Fibroblast of lung (primary cell): ENCODE results near the gene DCK. TPM values are rescaled to one million over a fixed set of nuclear protein-coding genes. Genes with fewer than 3 reads are reported as not detected.

Source experiments
- DNase-seq, 2 donors: peaks; one replicate each; pipeline versions ENCODE4 v3.0.0 to v3.0.0-alpha.2; 2010; ENCODE audit warnings: low read depth in 2 of 2
- H2AFZ ChIP-seq: 2 replicates; pipeline ENCODE4 v1.5.1; 2012; ENCODE audit warnings: low read length, control low read depth, inconsistent platforms
- H3K27ac ChIP-seq: 2 replicates; pipeline ENCODE4 v1.5.1; 2011; ENCODE audit warnings: low read length, control low read depth; ENCODE audit not compliant: insufficient read depth
- H3K27me3 ChIP-seq: 2 replicates; pipeline ENCODE4 v1.5.1; 2011; ENCODE audit warnings: mild to moderate bottlenecking, low read length; ENCODE audit not compliant: control insufficient read depth, insufficient read depth
- H3K36me3 ChIP-seq: 2 replicates; pipeline ENCODE4 v1.5.1; 2011; ENCODE audit warnings: low read length; ENCODE audit not compliant: control insufficient read depth, insufficient read depth
- H3K4me1 ChIP-seq: 2 replicates; pipeline ENCODE4 v1.5.1; 2011; ENCODE audit warnings: low read length; ENCODE audit not compliant: control insufficient read depth, insufficient read depth; ENCODE audit errors: extremely low read depth
- H3K4me2 ChIP-seq: 2 replicates; pipeline ENCODE4 v1.5.1; 2011; ENCODE audit warnings: low read length, control low read depth; ENCODE audit not compliant: insufficient read depth; ENCODE audit errors: extremely low read depth
- H3K4me3 ChIP-seq, 4 experiments: fragments of 200-600 bp in 1 of 4; sonication (generic) in 1 of 4; replicated peaks in 1 of 4; 2 replicates each; pipeline ENCODE4 v1.5.1; 2011 to 2016; ENCODE audit warnings: low read length in 4 of 4, low read depth in 3 of 4, mild to moderate bottlenecking in 3 of 4, control low read depth in 2 of 4, inconsistent platforms in 1 of 4, mixed read lengths in 1 of 4; ENCODE audit not compliant: insufficient read depth in 1 of 4; ENCODE audit errors: control extremely low read depth in 1 of 4
- H3K79me2 ChIP-seq: 2 replicates; pipeline ENCODE4 v1.5.1; 2012; ENCODE audit warnings: mild to moderate bottlenecking, low read length, inconsistent platforms; ENCODE audit not compliant: control insufficient read depth, insufficient read depth
- H3K9ac ChIP-seq: 2 replicates; pipeline ENCODE4 v1.5.1; 2011; ENCODE audit warnings: mild to moderate bottlenecking, low read length, control low read depth; ENCODE audit not compliant: insufficient read depth
- H3K9me3 ChIP-seq: 2 replicates; pipeline ENCODE4 v1.5.1; 2012; ENCODE audit warnings: low read depth, low read length; ENCODE audit not compliant: control insufficient read depth, insufficient read depth
- H4K20me1 ChIP-seq: 2 replicates; pipeline ENCODE4 v1.5.1; 2011; ENCODE audit warnings: low read length; ENCODE audit not compliant: control insufficient read depth, insufficient read depth; ENCODE audit errors: extremely low read depth
- EZH2 ChIP-seq: IDR thresholded peaks from 2 replicates; pipeline ENCODE4 v1.5.1; 2012; ENCODE audit warnings: low read length, control low read depth, mild to moderate bottlenecking; ENCODE audit errors: missing control alignments
- polyA plus RNA-seq, 2 donors: library from polyadenylated mRNA; depleted of rRNA in 1 of 2; stranded (reverse) in 1 of 2; unstranded in 1 of 2; fragments of >200 nt; gene quantifications; 2 replicates each; pipeline ENCODE4 v1.2.1, GENCODE V29; 2011 to 2012; ENCODE audit warnings: missing spikeins in 1 of 2
- total RNA-seq: library from RNA; depleted of rRNA; stranded (reverse); fragments of >200 nt; gene quantifications from 2 replicates; pipeline ENCODE4 v1.2.1, GENCODE V29; 2014
- TF ChIP-seq, protein P1 (sequence below), 2 donors: IDR thresholded peaks in 1 of 2; conservative IDR thresholded peaks in 1 of 2; 1 replicate in 1 of 2; 2 replicates in 1 of 2; pipeline ENCODE4 v1.5.1; 2011 to 2012; ENCODE audit warnings: low read length in 2 of 2, control low read depth in 1 of 2, inconsistent platforms in 1 of 2, low read depth in 1 of 2, mild to moderate bottlenecking in 1 of 2

Gene DCK
- total and polyA plus RNA-seq, 2 donors (not counting 1 experiment from before 2014, with no cell fraction given) = 12.2 to 18.4 TPM

DNA sequence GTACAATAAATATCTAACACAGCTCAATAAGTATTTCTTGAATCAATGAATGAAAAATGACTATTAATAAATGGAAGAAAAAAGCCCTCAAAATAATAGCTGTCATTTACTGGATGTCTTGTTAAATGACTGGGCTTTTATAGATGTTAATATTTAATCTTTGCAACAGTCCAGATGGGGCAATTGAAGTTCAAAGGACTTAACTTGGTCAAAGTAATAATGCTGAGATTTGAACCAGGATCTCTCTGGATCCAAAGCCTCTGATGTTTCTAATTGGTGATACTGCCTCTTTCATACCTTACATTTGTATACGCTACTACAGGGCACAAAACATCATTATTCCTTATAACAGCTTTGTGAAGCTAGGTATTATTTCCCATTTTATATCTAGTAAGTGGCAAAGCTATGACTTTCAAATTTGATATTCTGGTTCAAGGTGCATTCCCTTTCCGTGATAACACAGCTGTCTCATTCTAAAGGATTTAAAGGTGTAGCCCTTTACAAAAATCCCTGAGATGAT is 72.6 kb downstream of the DCK start:
- no peaks in the 10 kb centered on the region for H3K9me3 ChIP-seq
- no peak for DNase-seq
- no peak overlapping the region for H3K4me3 ChIP-seq
- H3K4me1 ChIP-seq = no peaks in the 10 kb centered on the region
- H3K79me2 ChIP-seq = no peaks in the 10 kb centered on the region
- H3K27ac ChIP-seq = no peak overlapping the region
- TF ChIP-seq, protein P1, sequence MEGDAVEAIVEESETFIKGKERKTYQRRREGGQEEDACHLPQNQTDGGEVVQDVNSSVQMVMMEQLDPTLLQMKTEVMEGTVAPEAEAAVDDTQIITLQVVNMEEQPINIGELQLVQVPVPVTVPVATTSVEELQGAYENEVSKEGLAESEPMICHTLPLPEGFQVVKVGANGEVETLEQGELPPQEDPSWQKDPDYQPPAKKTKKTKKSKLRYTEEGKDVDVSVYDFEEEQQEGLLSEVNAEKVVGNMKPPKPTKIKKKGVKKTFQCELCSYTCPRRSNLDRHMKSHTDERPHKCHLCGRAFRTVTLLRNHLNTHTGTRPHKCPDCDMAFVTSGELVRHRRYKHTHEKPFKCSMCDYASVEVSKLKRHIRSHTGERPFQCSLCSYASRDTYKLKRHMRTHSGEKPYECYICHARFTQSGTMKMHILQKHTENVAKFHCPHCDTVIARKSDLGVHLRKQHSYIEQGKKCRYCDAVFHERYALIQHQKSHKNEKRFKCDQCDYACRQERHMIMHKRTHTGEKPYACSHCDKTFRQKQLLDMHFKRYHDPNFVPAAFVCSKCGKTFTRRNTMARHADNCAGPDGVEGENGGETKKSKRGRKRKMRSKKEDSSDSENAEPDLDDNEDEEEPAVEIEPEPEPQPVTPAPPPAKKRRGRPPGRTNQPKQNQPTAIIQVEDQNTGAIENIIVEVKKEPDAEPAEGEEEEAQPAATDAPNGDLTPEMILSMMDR (conservative IDR thresholded peaks at IDR 0.05 in 1 of 2, IDR thresholded peaks at IDR 0.05 in 1 of 2; ENCODE audit: low read depth in 1 of 2, low read length in 2 of 2) = no peak
- TF ChIP-seq EZH2 = no peak
- no peaks in the 10 kb centered on the region for H4K20me1 ChIP-seq
- no peak overlapping the region for H3K9ac ChIP-seq
- no peak overlapping the region for H3K4me2 ChIP-seq
- H3K27me3 ChIP-seq = no peaks in the 10 kb centered on the region
- no peaks in the 10 kb centered on the region for H3K36me3 ChIP-seq
- H2AFZ ChIP-seq = no peak overlapping the region

DNA sequence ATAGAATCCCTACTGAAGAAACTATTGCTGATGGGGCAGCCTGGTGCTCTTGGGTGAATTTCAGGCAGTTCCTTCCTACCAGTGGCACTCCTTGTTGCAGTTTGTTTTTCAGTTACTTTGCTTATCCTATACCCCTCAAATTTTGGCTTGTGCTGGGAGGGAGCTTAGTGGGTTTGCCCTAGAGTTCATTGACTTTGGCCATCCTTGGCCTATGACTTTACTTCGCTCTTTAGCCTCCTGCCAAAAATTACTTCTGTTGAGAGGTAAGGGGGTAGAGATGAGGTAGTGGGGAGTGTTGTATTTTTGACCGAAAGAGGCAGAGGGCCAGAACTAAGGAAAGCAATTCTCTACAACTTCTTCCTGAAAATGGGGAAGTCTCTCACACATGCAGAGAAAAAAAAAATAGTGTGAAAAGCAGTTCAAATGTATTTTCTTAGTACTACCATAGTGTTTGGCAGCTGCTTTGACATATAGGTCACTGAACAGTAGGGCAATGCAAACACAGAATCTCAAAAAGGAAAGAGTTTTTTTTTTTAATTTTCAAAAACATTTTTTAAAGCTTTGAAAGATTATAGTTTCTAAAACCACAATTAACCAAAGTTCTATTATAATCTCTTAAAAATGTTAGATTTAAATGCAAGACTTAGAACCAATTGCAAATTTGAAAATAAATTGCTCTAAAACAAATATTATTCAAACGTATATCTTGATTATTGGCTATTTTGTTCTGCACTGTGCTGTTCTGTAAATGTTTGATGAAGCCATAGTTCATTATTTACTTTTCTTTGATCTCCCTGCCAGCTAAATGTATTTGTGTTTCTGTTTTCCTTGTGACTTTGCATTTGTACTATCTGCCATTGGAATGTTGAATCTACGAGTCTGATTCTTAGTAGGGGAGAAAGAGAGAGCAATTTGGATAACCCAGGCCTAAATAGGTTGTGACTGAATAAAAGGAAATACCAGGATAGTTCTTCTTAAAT is 73.6 kb downstream of the DCK start:
- no peak for DNase-seq
- Histone ChIP-seq H3K4me2 (no peak overlapping the region), H2AFZ (no peak overlapping the region), H3K27me3 (no peaks in the 10 kb centered on the region), H4K20me1 (no peaks in the 10 kb centered on the region), H3K9ac (no peak overlapping the region), H3K4me3 (no peak overlapping the region), H3K79me2 (no peaks in the 10 kb centered on the region), H3K4me1 (no peaks in the 10 kb centered on the region), H3K9me3 (no peaks in the 10 kb centered on the region), H3K36me3 (no peaks in the 10 kb centered on the region), H3K27ac (no peak overlapping the region)
- TF ChIP-seq EZH2 = no peak
- TF ChIP-seq, protein P1 (conservative IDR thresholded peaks at IDR 0.05 in 1 of 2, IDR thresholded peaks at IDR 0.05 in 1 of 2; ENCODE audit: low read depth in 1 of 2, low read length in 2 of 2) = no peak

DNA sequence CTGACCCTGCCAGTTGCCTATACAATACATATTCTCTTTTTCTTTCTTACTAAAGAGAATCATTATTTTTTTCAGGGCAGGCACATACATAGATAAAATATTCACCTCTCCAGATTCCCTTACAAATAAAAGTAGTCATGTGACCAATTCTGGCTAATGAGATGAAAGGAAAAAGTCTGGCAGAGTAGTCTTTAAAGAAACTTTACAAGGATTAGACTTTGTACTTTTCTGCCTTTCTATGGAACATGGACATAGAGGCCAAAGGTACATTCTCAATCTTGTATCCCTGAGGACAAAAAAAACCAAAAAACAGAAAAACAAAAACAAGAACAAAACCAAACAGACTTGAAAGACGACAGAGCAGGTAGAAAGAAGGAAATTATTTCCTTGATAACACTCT is 75.6 kb downstream of the DCK start:
- Histone ChIP-seq H3K36me3 (no peaks in the 10 kb centered on the region), H3K9me3 (no peaks in the 10 kb centered on the region), H3K4me2 (no peak overlapping the region), H3K27me3 (no peaks in the 10 kb centered on the region), H3K9ac (no peak overlapping the region), H2AFZ (no peak overlapping the region), H3K79me2 (no peaks in the 10 kb centered on the region), H3K4me1 (no peaks in the 10 kb centered on the region), H3K4me3 (no peak overlapping the region), H4K20me1 (no peaks in the 10 kb centered on the region), H3K27ac (no peak overlapping the region)
- TF ChIP-seq, protein P1 (conservative IDR thresholded peaks at IDR 0.05 in 1 of 2, IDR thresholded peaks at IDR 0.05 in 1 of 2; ENCODE audit: low read depth in 1 of 2, low read length in 2 of 2) = no peak
- no peak for DNase-seq
